Psoas muscle (tissue), 8 donors: Measurements from ENCODE around the gene CPNE2. TPM values are rescaled to one million over a fixed set of nuclear protein-coding genes. Genes with fewer than 3 reads are reported as not detected.

Source experiments
- ATAC-seq, 4 donors: fragments of 200-7000 bp; cut with Tn5 transposase; one replicate each; pipeline ENCODE4 v1.9.1; 2020; ENCODE audit warnings: moderate library complexity in 3 of 4, mild to moderate bottlenecking in 2 of 4
- DNase-seq, 2 donors: peaks; one replicate each; pipeline ENCODE4 v3.0.0-alpha.2; 2020
- H3K27ac ChIP-seq: fragments of 200-600 bp; one replicate; pipeline ENCODE4 v1.8.0; 2022
- H3K27me3 ChIP-seq, 3 donors: fragments of 200-600 bp in 1 of 3; one replicate each; pipeline versions ENCODE4 v1.6.1 to v1.8.0; 2013 to 2022; ENCODE audit warnings: low read length in 2 of 3, mild to moderate bottlenecking in 2 of 3, moderate library complexity in 1 of 3; ENCODE audit not compliant: insufficient read depth in 3 of 3
- H3K36me3 ChIP-seq, 2 donors: fragments of 200-600 bp in 1 of 2; one replicate each; pipeline versions ENCODE4 v1.6.1 to v1.8.0; 2013 to 2022; ENCODE audit warnings: low read depth in 1 of 2, mild to moderate bottlenecking in 1 of 2, moderate library complexity in 1 of 2; ENCODE audit not compliant: insufficient read depth in 1 of 2
- H3K4me1 ChIP-seq: fragments of 200-600 bp; one replicate; pipeline ENCODE4 v1.8.0; 2022
- H3K4me3 ChIP-seq: fragments of 200-600 bp; one replicate; pipeline ENCODE4 v1.8.0; 2022; ENCODE audit warnings: mild to moderate bottlenecking
- H3K9me3 ChIP-seq: fragments of 200-600 bp; one replicate; pipeline ENCODE4 v1.8.0; 2022
- CTCF ChIP-seq: fragments of 200-600 bp; IDR thresholded peaks from one replicate; pipeline ENCODE4 v1.8.0; 2022; ENCODE audit warnings: antibody characterized with exemption
- WGBS, 3 donors: extraction: QIAGEN DNeasy Blood & Tissue Kit; methylation state at CpG; one replicate each; pipeline versions ENCODE4 v1.1.6 to v1.1.7; 2013; 5-methylcytosine and 5-hydroxymethylcytosine counted together
- intact Hi-C, 2 donors: fragments of 100-400 bp; cut with DNase I; formaldehyde crosslinking; loops; one replicate each; pipeline versions ENCODE4 v1.11.0 to v1.14.2; 2022
- polyA plus RNA-seq, 3 donors: library from polyadenylated mRNA; stranded (reverse); fragments of 200-250 nt; gene quantifications; one replicate each; pipeline ENCODE4 v1.2.3, GENCODE V29; 2013
- total RNA-seq, 4 donors: library from RNA; stranded (reverse); fragmentation: NEBNext Ultra II Directional in 2 of 4; extraction: Animal tissue kit (Norgen Biotek cat#: 25700) in 2 of 4; gene quantifications; one replicate each; pipeline versions ENCODE4 v1.2.1 to v1.2.4, GENCODE V29; 2021 to 2023
- donor health status: healthy with polysubstance abuse.
- donor health status: DM: no; HTN: no; CAD: no; lungs with moderate emphysema.
- donor health status: Bipolar disorder and iron deficiency.
- donor health status: healthy.
- donor health status: DM: yes; HTN: yes; CAD: no.
- donor health status: DM: no; HTN: no; CAD: no.
- donor health status: DM: no; HTN: no; CAD: no.
- donor health status: DM: yes; HTN: yes; CAD: no.

The CPNE2 gene
- total and polyA plus RNA-seq, 7 donors: 8.1 to 16.9 (median 12.4) TPM

- no peaks in the 10 kb centered on the region for H3K9me3 ChIP-seq
- WGBS, 3 donors: 75 to 86% (median 85%) methylated on average over 5 of the region's 5 CpGs
- H3K4me1 ChIP-seq: no peaks in the 10 kb centered on the region
- ATAC-seq (no peak), DNase-seq (no peak)
- H3K4me3 ChIP-seq: no peak overlapping the region
- TF ChIP-seq CTCF: no peak
- intact Hi-C loops: no loop called here
- H3K36me3 ChIP-seq: peaks cover 11 to 61% of the 10 kb centered on the region in 2 donors
- no peaks in the 10 kb centered on the region for H3K27me3 ChIP-seq
- H3K27ac ChIP-seq: no peak overlapping the region
Observed at GRCh38 chr16:57172721-57173290, 80.4 kb downstream of the CPNE2 start.

GRCh38 chr16:57175896-57176295 lies 83.5 kb downstream of the CPNE2 start:
- intact Hi-C loops: no loop called here
- peaks cover 9 to 35% of the 10 kb centered on the region in 2 donors for H3K36me3 ChIP-seq
- ATAC-seq: no peak

GRCh38 chr16:57178196-57178595 lies 85.8 kb downstream of the CPNE2 start:
- no peak for DNase-seq
- H3K27me3 ChIP-seq: no peaks in the 10 kb centered on the region
- peaks cover 0 to 12% of the 10 kb centered on the region in 2 donors for H3K36me3 ChIP-seq
- 57 to 62% (median 60%) methylated on average over 3 of the region's 3 CpGs for WGBS, 3 donors
- H3K4me1 ChIP-seq: peaks cover 10% of the 10 kb centered on the region
- intact Hi-C loops: no loop called here
- H3K4me3 ChIP-seq: no peak overlapping the region
- ATAC-seq: no peak
- no peaks in the 10 kb centered on the region for H3K9me3 ChIP-seq
- H3K27ac ChIP-seq: no peak overlapping the region
- no peak for TF ChIP-seq CTCF

More at GRCh38 chr16:57175896-57176295, 83.5 kb downstream of the CPNE2 start:
- no peak for TF ChIP-seq CTCF
- H3K9me3 ChIP-seq: no peaks in the 10 kb centered on the region
- 70 to 84% (median 72%) methylated on average over 5 of the region's 5 CpGs for WGBS, 3 donors
- no peaks in the 10 kb centered on the region for H3K27me3 ChIP-seq
- no peak overlapping the region for H3K4me3 ChIP-seq
- H3K4me1 ChIP-seq: peaks cover 10% of the 10 kb centered on the region
- H3K27ac ChIP-seq: no peak overlapping the region
- no peak for DNase-seq

GRCh38 chr16:57178793-57179212 lies 86.4 kb downstream of the CPNE2 start:
- no peak for TF ChIP-seq CTCF
- Histone ChIP-seq H3K36me3 (peaks cover 0 to 6% of the 10 kb centered on the region in 2 donors), H3K9me3 (no peaks in the 10 kb centered on the region), H3K4me3 (no peak overlapping the region), H3K27me3 (no peaks in the 10 kb centered on the region), H3K27ac (no peak overlapping the region), H3K4me1 (peaks cover 10% of the 10 kb centered on the region)
- intact Hi-C loops: no loop called here
- 55 to 59% (median 58%) methylated on average over 4 of the region's 4 CpGs for WGBS, 3 donors
- no peak for ATAC-seq
- DNase-seq: no peak

- intact Hi-C loops: no loop called here
- no peak for TF ChIP-seq CTCF
- DNase-seq (no peak), ATAC-seq (no peak)
- Histone ChIP-seq H3K27me3 (no peaks in the 10 kb centered on the region), H3K4me3 (no peak overlapping the region), H3K4me1 (peaks cover 10% of the 10 kb centered on the region), H3K9me3 (no peaks in the 10 kb centered on the region), H3K27ac (no peak overlapping the region), H3K36me3 (peaks cover 0 to 4% of the 10 kb centered on the region in 2 donors)
- 45 to 59% (median 47%) methylated on average over 3 of the region's 3 CpGs for WGBS, 3 donors
Observed at GRCh38 chr16:57179215-57179828, 86.9 kb downstream of the CPNE2 start.
